ENCODE data around the gene MAST4. TPM values are rescaled to one million over a fixed set of nuclear protein-coding genes. Genes with fewer than 3 reads are reported as not detected.

The MAST4 gene
- total RNA-seq, 1 donor from 2014 or later = 17.2 TPM

GRCh38 chr5:67051164-67051563, 455.0 kb downstream of the MAST4 start:
- no peak for ATAC-seq (ENCODE audit: low read depth)
- H3K27me3 Mint-ChIP-seq = no peaks in the 10 kb centered on the region
- DNase-seq = no peak
- POLR2A ChIA-PET = no interaction called here
- TF ChIP-seq CTCF (IDR thresholded peaks at IDR 0.05) = no peak
- H3K4me1 Mint-ChIP-seq = peaks cover 5% of the 10 kb centered on the region
- H3K4me3 Mint-ChIP-seq = no peak overlapping the region
- no peak overlapping the region for H3K27ac Mint-ChIP-seq
- no peaks in the 10 kb centered on the region for H3K9me3 Mint-ChIP-seq
- CTCF ChIA-PET = no interaction called here
- intact Hi-C loops (cut with micrococcal nuclease) = no loop called here
- no peaks in the 10 kb centered on the region for H3K36me3 Mint-ChIP-seq (ENCODE audit: low read depth)

GRCh38 chr5:67052034-67052433, 455.8 kb downstream of the MAST4 start:
- no peak overlapping the region for H3K27ac Mint-ChIP-seq
- no peak for ATAC-seq (ENCODE audit: low read depth)
- POLR2A ChIA-PET = no interaction called here
- no peaks in the 10 kb centered on the region for H3K36me3 Mint-ChIP-seq (ENCODE audit: low read depth)
- CTCF ChIA-PET = no interaction called here
- peaks cover 5% of the 10 kb centered on the region for H3K4me1 Mint-ChIP-seq
- intact Hi-C loops (cut with micrococcal nuclease) = no loop called here
- no peaks in the 10 kb centered on the region for H3K27me3 Mint-ChIP-seq
- TF ChIP-seq CTCF (IDR thresholded peaks at IDR 0.05) = no peak
- no peaks in the 10 kb centered on the region for H3K9me3 Mint-ChIP-seq
- no peak overlapping the region for H3K4me3 Mint-ChIP-seq
- no peak for DNase-seq

GRCh38 chr5:67053229-67053628, 457.0 kb downstream of the MAST4 start:
- ChIA-PET POLR2A (no interaction called here), CTCF (no interaction called here)
- Mint-ChIP-seq H3K36me3 (ENCODE audit: low read depth) (no peaks in the 10 kb centered on the region), H3K4me1 (peaks cover 5% of the 10 kb centered on the region), H3K4me3 (no peak overlapping the region), H3K27ac (no peak overlapping the region), H3K9me3 (no peaks in the 10 kb centered on the region), H3K27me3 (no peaks in the 10 kb centered on the region)
- no peak for TF ChIP-seq CTCF (IDR thresholded peaks at IDR 0.05)
- DNase-seq (no peak), ATAC-seq (ENCODE audit: low read depth) (no peak)
- intact Hi-C loops (cut with micrococcal nuclease) = no loop called here

GRCh38 chr5:67058998-67059743, 463.0 kb downstream of the MAST4 start:
- Mint-ChIP-seq H3K27me3 (no peaks in the 10 kb centered on the region), H3K36me3 (ENCODE audit: low read depth) (peaks cover 1% of the 10 kb centered on the region), H3K27ac (no peak overlapping the region), H3K4me1 (no peaks in the 10 kb centered on the region), H3K4me3 (no peak overlapping the region), H3K9me3 (no peaks in the 10 kb centered on the region)
- no peak for ATAC-seq (ENCODE audit: low read depth)
- ChIA-PET POLR2A (no interaction called here), CTCF (no interaction called here)
- no peak for TF ChIP-seq CTCF (IDR thresholded peaks at IDR 0.05)
- no peak for DNase-seq
- intact Hi-C loops (cut with micrococcal nuclease) = no loop called here

- intact Hi-C loops (cut with micrococcal nuclease) = no loop called here
- TF ChIP-seq CTCF (IDR thresholded peaks at IDR 0.05) = no peak
- H3K27ac Mint-ChIP-seq = no peak overlapping the region
- ATAC-seq (ENCODE audit: low read depth) (no peak), DNase-seq (no peak)
- peaks cover 1% of the 10 kb centered on the region for H3K36me3 Mint-ChIP-seq (ENCODE audit: low read depth)
- POLR2A ChIA-PET = no interaction called here
- H3K4me1 Mint-ChIP-seq = no peaks in the 10 kb centered on the region
- CTCF ChIA-PET = no interaction called here
- no peak overlapping the region for H3K4me3 Mint-ChIP-seq
- H3K9me3 Mint-ChIP-seq = no peaks in the 10 kb centered on the region
- no peaks in the 10 kb centered on the region for H3K27me3 Mint-ChIP-seq
Observed at GRCh38 chr5:67059744-67060490, 463.7 kb downstream of the MAST4 start.

Data from activated B cell treated with CpG ODN at 0.5 μM for 24 hours (primary cell).